ENCODE results near the gene N4BP2.

The N4BP2 gene

DNA sequence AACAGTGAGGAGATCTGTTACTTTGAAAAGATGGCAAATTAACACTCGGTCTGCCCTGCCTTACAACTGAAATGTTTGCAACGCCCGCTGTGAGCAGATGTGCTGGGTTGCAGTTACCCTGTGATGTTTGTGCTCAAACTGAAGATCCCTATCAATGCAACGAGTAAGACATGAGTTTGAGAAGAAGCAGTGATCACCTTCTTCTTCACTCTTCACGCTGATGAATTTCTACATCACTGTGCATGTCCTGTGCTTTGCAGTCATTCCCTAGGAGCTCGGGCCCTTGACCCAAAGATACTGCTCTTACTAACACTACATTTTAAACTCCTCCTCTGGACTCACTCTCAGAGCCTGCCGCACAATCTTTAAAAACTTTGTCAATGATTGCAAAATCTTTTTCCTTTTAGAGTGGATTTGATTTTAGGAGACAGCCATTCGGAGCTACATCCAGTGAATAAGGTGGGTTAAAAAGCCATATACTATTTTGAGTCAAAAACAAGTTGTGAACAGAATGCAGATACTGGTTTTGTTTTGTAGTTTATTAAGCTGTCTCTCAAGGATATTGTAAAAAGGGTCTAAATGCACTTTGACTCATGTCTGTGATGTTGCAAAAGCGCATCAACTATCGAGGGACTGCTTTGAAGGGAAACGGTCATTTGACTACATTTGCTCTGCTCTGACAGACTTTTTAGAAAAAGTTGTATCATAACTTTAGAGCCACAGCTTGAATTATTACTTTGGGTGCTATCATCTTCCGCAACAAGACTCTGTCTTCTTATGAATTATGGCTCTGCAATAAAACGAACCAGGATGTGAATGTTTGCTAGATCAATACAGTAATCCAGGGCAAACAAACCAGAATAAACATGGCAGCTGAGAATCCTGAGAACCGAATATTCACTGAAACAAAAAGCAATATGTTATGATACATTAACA is 134.5 kb downstream of the N4BP2 start:
- no peaks in the 10 kb centered on the region for H3K27me3 ChIP-seq (ENCODE audit: control insufficient read depth in 1 of 2, insufficient read depth in 2 of 2, low read length in 2 of 2)
- no peak overlapping the region for H3K9ac ChIP-seq (ENCODE audit: low read length in 2 of 2)
- H3K36me3 ChIP-seq (ENCODE audit: control insufficient read depth in 2 of 2, insufficient read depth in 2 of 2, low read length in 2 of 2), result no peaks in the 10 kb centered on the region
- no peak overlapping the region for H3K27ac ChIP-seq (ENCODE audit: low read length)
- H3K9me3 ChIP-seq (ENCODE audit: control insufficient read depth in 2 of 2, low read length in 2 of 2), result no peaks in the 10 kb centered on the region
- peaks cover 6% of the 10 kb centered on the region for H3K4me1 ChIP-seq (ENCODE audit: control insufficient read depth, insufficient read depth, low read length)
- H3K4me3 ChIP-seq (ENCODE audit: low read length in 2 of 2), result no peak overlapping the region

DNA sequence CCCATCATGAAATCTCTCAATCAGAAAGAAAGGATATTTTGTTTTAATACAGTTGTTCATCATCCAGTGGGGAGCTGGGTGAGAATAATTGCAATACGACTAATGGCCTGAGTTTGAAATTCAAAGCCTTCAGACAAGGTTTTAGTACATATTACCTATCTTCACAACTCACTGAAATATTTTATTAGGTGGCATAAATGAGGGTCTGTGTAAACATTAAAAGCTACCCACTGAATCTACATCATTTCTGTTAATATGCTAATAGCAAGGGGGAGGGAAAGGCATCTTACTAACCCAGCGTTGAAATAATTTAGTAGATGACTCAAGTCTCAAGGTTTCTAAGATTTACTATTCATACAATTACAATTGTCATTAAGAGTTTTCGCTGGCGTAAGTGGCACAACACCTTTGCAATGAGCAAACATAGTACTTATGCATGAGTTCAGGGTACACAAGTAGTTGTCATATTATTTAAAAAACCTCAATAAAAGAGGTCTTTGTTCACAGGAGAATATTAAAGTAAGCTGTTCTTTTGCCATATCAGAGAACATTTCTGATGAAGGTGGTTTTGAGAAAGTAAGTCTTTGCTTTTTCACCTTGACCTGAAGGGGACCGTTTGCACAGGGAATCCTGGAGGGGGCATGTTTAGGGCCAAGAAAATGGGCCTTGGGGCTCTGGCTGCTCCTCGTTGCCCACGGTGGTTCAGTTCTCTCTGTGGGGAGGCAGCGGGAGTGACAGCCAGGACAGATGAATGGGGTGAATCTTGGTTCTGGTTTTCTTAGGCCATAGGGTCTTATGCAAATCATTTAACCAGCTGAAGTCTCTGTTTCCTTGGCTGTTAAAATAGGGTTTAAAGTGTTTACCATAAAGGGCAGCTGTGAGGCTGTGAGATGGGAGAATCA is 135.7 kb downstream of the N4BP2 start:
- Histone ChIP-seq H3K4me1 (ENCODE audit: control insufficient read depth, insufficient read depth, low read length) (peaks cover 6% of the 10 kb centered on the region), H3K4me3 (ENCODE audit: low read length in 2 of 2) (no peak overlapping the region), H3K9ac (ENCODE audit: low read length in 2 of 2) (no peak overlapping the region), H3K27me3 (ENCODE audit: control insufficient read depth in 1 of 2, insufficient read depth in 2 of 2, low read length in 2 of 2) (no peaks in the 10 kb centered on the region), H3K27ac (ENCODE audit: low read length) (no peak overlapping the region), H3K9me3 (ENCODE audit: control insufficient read depth in 2 of 2, low read length in 2 of 2) (no peaks in the 10 kb centered on the region), H3K36me3 (ENCODE audit: control insufficient read depth in 2 of 2, insufficient read depth in 2 of 2, low read length in 2 of 2) (no peaks in the 10 kb centered on the region)

DNA sequence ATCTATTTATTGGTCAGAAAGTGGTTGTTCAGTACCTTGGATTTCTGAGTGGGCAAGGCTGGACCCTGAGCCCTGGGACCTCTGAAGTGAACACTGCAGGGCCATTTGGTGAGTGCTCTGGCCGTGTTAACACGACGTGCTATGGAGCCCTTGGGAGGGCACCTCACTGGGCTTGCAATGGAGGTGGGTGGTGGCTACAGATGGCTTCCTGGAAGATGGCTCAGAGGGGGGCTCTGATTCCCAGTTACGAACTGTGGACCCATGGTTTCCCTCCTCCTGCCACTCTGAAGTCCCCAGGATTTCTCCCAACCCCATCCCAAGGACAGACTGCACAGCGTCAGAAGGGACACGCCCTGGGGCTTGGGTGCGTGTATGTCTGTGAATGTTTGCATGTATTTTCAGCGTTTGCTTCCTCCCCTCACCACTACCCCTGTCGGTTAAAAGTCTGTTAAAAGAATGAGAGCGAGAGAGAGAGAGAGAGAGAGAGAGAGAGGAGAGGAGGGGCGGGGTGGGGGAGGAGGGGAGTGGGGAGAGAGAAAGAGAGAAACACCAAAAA is 136.4 kb downstream of the N4BP2 start:
- H3K4me3 ChIP-seq (ENCODE audit: low read length in 2 of 2), result no peak overlapping the region
- H3K27ac ChIP-seq (ENCODE audit: low read length), result no peak overlapping the region
- peaks cover 6% of the 10 kb centered on the region for H3K4me1 ChIP-seq (ENCODE audit: control insufficient read depth, insufficient read depth, low read length)
- H3K27me3 ChIP-seq (ENCODE audit: control insufficient read depth in 1 of 2, insufficient read depth in 2 of 2, low read length in 2 of 2), result no peaks in the 10 kb centered on the region
- no peaks in the 10 kb centered on the region for H3K36me3 ChIP-seq (ENCODE audit: control insufficient read depth in 2 of 2, insufficient read depth in 2 of 2, low read length in 2 of 2)
- H3K9ac ChIP-seq (ENCODE audit: low read length in 2 of 2), result no peak overlapping the region
- no peaks in the 10 kb centered on the region for H3K9me3 ChIP-seq (ENCODE audit: control insufficient read depth in 2 of 2, low read length in 2 of 2)

DNA sequence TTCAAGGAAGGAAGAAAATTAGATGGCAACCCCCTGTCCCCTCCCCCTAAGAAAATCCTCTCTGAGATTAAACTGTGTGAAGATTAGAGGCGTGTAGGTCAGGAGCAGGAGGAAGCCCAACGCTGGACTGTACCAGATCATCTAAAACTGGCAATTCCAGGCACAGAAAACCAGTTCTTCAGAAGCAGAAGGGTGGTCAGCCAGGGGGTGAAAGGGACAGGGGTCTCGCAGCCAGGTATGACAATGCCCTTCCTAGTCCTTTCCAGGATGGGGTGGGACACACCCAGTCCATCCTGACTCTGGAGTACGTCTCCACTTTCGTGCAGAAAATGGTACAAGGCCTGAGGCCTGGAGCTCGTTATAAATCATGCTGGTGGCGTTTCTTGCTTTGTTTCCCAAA is 136.9 kb downstream of the N4BP2 start:
- Histone ChIP-seq H3K36me3 (ENCODE audit: control insufficient read depth in 2 of 2, insufficient read depth in 2 of 2, low read length in 2 of 2) (no peaks in the 10 kb centered on the region), H3K4me3 (ENCODE audit: low read length in 2 of 2) (no peak overlapping the region), H3K9ac (ENCODE audit: low read length in 2 of 2) (no peak overlapping the region), H3K9me3 (ENCODE audit: control insufficient read depth in 2 of 2, low read length in 2 of 2) (no peaks in the 10 kb centered on the region), H3K27me3 (ENCODE audit: control insufficient read depth in 1 of 2, insufficient read depth in 2 of 2, low read length in 2 of 2) (no peaks in the 10 kb centered on the region), H3K4me1 (ENCODE audit: control insufficient read depth, insufficient read depth, low read length) (peaks cover 6% of the 10 kb centered on the region), H3K27ac (ENCODE audit: low read length) (no peak overlapping the region)

DNA sequence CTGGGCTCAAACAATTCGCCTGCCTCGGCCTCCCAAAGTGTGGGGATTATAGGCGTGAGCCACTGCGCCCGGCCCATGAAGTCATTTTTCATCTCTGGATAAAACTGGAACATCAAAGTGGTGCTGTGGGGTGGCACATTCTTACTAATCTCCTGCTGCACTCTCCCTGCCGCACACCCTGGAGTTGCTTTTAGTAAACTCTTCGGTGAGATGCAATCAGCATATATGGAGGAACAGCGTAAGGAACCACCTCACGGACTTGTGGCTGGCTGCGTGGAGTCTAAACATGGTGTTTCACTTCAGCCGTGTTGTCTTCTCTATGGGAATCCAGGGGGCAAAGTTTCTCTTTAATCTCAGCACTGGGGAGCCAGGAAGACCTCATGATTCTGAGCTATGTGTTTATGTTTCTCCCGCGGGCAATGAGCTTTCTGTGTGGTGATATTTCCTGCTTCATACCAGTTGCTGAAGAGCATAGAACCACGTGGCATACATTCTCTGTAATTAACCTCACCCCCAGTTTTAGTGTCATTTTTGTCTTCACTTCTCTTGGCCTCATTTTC is 138.0 kb downstream of the N4BP2 start:
- peaks cover 6% of the 10 kb centered on the region for H3K4me1 ChIP-seq (ENCODE audit: control insufficient read depth, insufficient read depth, low read length)
- no peak overlapping the region for H3K27ac ChIP-seq (ENCODE audit: low read length)
- no peaks in the 10 kb centered on the region for H3K9me3 ChIP-seq (ENCODE audit: control insufficient read depth in 2 of 2, low read length in 2 of 2)
- H3K4me3 ChIP-seq (ENCODE audit: low read length in 2 of 2), result no peak overlapping the region
- H3K27me3 ChIP-seq (ENCODE audit: control insufficient read depth in 1 of 2, insufficient read depth in 2 of 2, low read length in 2 of 2), result no peaks in the 10 kb centered on the region
- no peaks in the 10 kb centered on the region for H3K36me3 ChIP-seq (ENCODE audit: control insufficient read depth in 2 of 2, insufficient read depth in 2 of 2, low read length in 2 of 2)
- no peak overlapping the region for H3K9ac ChIP-seq (ENCODE audit: low read length in 2 of 2)

DNA sequence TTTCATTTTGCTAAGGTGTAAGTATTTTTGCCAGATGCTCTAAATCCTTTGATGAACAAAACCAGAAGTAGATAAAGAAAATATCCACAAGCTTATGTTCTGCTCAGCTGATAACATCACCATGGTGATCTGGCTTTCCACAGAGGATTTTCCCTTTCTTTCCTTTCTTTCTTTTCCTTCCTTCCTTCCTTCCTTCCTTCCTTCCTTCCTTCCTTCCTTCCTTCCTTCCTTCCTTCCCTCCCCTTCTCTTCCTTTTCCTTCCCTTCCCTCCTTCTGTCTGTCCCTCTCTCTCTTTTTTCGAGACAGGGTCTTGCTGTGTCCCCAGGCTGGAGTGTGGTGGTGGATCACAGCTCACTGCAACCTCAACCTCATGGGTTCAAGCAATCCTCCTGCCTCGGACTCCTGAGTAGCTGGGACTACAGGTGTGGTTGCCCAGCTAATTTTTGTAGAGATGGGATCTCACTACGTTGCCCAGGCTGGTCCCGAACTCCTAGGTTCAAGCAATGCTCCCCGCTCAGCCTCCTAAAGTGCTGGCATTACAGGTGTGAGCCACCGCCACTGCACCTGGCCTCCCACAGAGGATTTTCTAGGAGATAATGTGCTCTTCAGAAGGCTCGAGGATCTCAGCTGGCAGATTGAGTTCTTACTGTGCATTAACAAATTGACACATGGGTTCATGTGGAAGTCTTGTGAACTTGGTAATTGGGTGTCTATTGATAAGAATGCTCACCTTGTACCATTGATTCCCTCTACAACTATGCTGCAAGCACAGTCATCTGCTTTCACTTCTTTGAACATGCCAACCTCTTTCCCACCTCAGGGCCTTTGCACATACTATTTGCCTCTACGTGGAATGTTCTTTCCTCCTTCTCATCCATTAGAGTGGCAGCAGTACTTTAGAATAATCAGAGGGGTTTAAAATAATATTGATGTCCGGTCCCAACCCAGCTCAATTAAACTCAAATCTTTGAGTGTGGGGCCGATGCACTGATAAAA is 138.8 kb downstream of the N4BP2 start:
- H3K9me3 ChIP-seq (ENCODE audit: control insufficient read depth in 2 of 2, low read length in 2 of 2), result no peaks in the 10 kb centered on the region
- H3K4me1 ChIP-seq (ENCODE audit: control insufficient read depth, insufficient read depth, low read length), result peaks cover 6% of the 10 kb centered on the region
- H3K27me3 ChIP-seq (ENCODE audit: control insufficient read depth in 1 of 2, insufficient read depth in 2 of 2, low read length in 2 of 2), result peaks cover 0 to 2% of the 10 kb centered on the region in 2 donors
- H3K27ac ChIP-seq (ENCODE audit: low read length), result no peak overlapping the region
- no peak overlapping the region for H3K9ac ChIP-seq (ENCODE audit: low read length in 2 of 2)
- no peaks in the 10 kb centered on the region for H3K36me3 ChIP-seq (ENCODE audit: control insufficient read depth in 2 of 2, insufficient read depth in 2 of 2, low read length in 2 of 2)
- H3K4me3 ChIP-seq (ENCODE audit: low read length in 2 of 2), result no peak overlapping the region

- Histone ChIP-seq H3K27ac (ENCODE audit: low read length) (no peak overlapping the region), H3K9ac (ENCODE audit: low read length in 2 of 2) (no peak overlapping the region), H3K36me3 (ENCODE audit: control insufficient read depth in 2 of 2, insufficient read depth in 2 of 2, low read length in 2 of 2) (no peaks in the 10 kb centered on the region), H3K4me3 (ENCODE audit: low read length in 2 of 2) (no peak overlapping the region), H3K27me3 (ENCODE audit: control insufficient read depth in 1 of 2, insufficient read depth in 2 of 2, low read length in 2 of 2) (peaks cover 0 to 2% of the 10 kb centered on the region in 2 donors), H3K9me3 (ENCODE audit: control insufficient read depth in 2 of 2, low read length in 2 of 2) (no peaks in the 10 kb centered on the region), H3K4me1 (ENCODE audit: control insufficient read depth, insufficient read depth, low read length) (peaks cover 6% of the 10 kb centered on the region)
Measured at GRCh38 chr4:40196272-40196671, 139.6 kb downstream of the N4BP2 start.

- Histone ChIP-seq H3K4me1 (ENCODE audit: control insufficient read depth, insufficient read depth, low read length) (peaks cover 6% of the 10 kb centered on the region), H3K4me3 (ENCODE audit: low read length in 2 of 2) (no peak within 1 kb of the TSS), H3K9me3 (ENCODE audit: control insufficient read depth in 2 of 2, low read length in 2 of 2) (no peaks in the 10 kb centered on the region), H3K27ac (ENCODE audit: low read length) (no peak within 1 kb of the TSS), H3K36me3 (ENCODE audit: control insufficient read depth in 2 of 2, insufficient read depth in 2 of 2, low read length in 2 of 2) (no peaks in the 10 kb centered on the region), H3K27me3 (ENCODE audit: control insufficient read depth in 1 of 2, insufficient read depth in 2 of 2, low read length in 2 of 2) (peaks cover 0 to 2% of the 10 kb centered on the region in 2 donors), H3K9ac (ENCODE audit: low read length in 2 of 2) (no peak within 1 kb of the TSS)
Measured at GRCh38 chr4:40196724-40197281, 140.2 kb downstream of the N4BP2 start, which contains the start of gene RHOH. RHOH (plus strand) TSS chr4:40197031; CDS start chr4:40243387, 46,356 bp downstream.

- Histone ChIP-seq H3K27ac (ENCODE audit: low read length) (no peak overlapping the region), H3K27me3 (ENCODE audit: control insufficient read depth in 1 of 2, insufficient read depth in 2 of 2, low read length in 2 of 2) (peaks cover 0 to 2% of the 10 kb centered on the region in 2 donors), H3K4me3 (ENCODE audit: low read length in 2 of 2) (no peak overlapping the region), H3K9ac (ENCODE audit: low read length in 2 of 2) (no peak overlapping the region), H3K36me3 (ENCODE audit: control insufficient read depth in 2 of 2, insufficient read depth in 2 of 2, low read length in 2 of 2) (no peaks in the 10 kb centered on the region), H3K4me1 (ENCODE audit: control insufficient read depth, insufficient read depth, low read length) (peaks cover 6% of the 10 kb centered on the region), H3K9me3 (ENCODE audit: control insufficient read depth in 2 of 2, low read length in 2 of 2) (no peaks in the 10 kb centered on the region)
Measured at GRCh38 chr4:40197879-40198689, 141.4 kb downstream of the N4BP2 start.
